ENCODE results near the gene ANKRD1.
"Not testable (repeated sequence)": the region's sequence is repeated elsewhere in the genome, so short reads cannot be mapped to it uniquely, and the experiment has no call there.

ANKRD1 gene

GRCh38 chr10:90920986-90921666, at the start of gene ANKRD1:
ANKRD1 (minus strand) TSS chr10:90921087; CDS start chr10:90921027, 60 bp downstream.
- no peak for DNase-seq (ENCODE audit: low read depth in 2 of 2)

GRCh38 chr10:90969947-90970673, 49.2 kb upstream of the ANKRD1 start:
- no peak for DNase-seq (ENCODE audit: low read depth in 2 of 2)

- no peak for DNase-seq (ENCODE audit: low read depth in 2 of 2)
These were observed 48.2 kb upstream of the ANKRD1 start for GRCh38 chr10:90969121-90969534.

GRCh38 chr10:90968328-90969081, 47.6 kb upstream of the ANKRD1 start:
- DNase-seq (ENCODE audit: low read depth in 2 of 2), result no peak

GRCh38 chr10:90967865-90968264, 47.0 kb upstream of the ANKRD1 start:
- no peak for DNase-seq (ENCODE audit: low read depth in 2 of 2)

- DNase-seq (ENCODE audit: low read depth in 2 of 2), result no peak
These were observed 45.3 kb upstream of the ANKRD1 start for GRCh38 chr10:90966146-90966545.

GRCh38 chr10:90965720-90966119, 44.8 kb upstream of the ANKRD1 start:
- DNase-seq (ENCODE audit: low read depth in 2 of 2), result no peak

GRCh38 chr10:90964781-90965465, 44.0 kb upstream of the ANKRD1 start:
- no peak for DNase-seq (ENCODE audit: low read depth in 2 of 2)

- DNase-seq (ENCODE audit: low read depth in 2 of 2), result no peak
These were observed 42.4 kb upstream of the ANKRD1 start for GRCh38 chr10:90963331-90963730.

- no peak for DNase-seq (ENCODE audit: low read depth in 2 of 2)
These were observed 39.5 kb upstream of the ANKRD1 start for GRCh38 chr10:90960355-90960814.

GRCh38 chr10:90959826-90960225, 38.9 kb upstream of the ANKRD1 start:
- no peak for DNase-seq (ENCODE audit: low read depth in 2 of 2)

GRCh38 chr10:90958781-90959180, 37.9 kb upstream of the ANKRD1 start:
- no peak for DNase-seq (ENCODE audit: low read depth in 2 of 2)

GRCh38 chr10:90947030-90947960, 26.4 kb upstream of the ANKRD1 start:
- DNase-seq (ENCODE audit: low read depth in 2 of 2), result no peak

GRCh38 chr10:90945491-90946070, 24.7 kb upstream of the ANKRD1 start:
- no peak for DNase-seq (ENCODE audit: low read depth in 2 of 2)

GRCh38 chr10:90944749-90945148, 23.9 kb upstream of the ANKRD1 start:
- DNase-seq (ENCODE audit: low read depth in 2 of 2), result no peak

GRCh38 chr10:90942980-90943379, 22.1 kb upstream of the ANKRD1 start:
- not testable (repeated sequence) for DNase-seq (ENCODE audit: low read depth in 2 of 2)

GRCh38 chr10:90939648-90940047, 18.8 kb upstream of the ANKRD1 start:
- no peak for DNase-seq (ENCODE audit: low read depth in 2 of 2)

GRCh38 chr10:90939116-90939515, 18.2 kb upstream of the ANKRD1 start:
- no peak for DNase-seq (ENCODE audit: low read depth in 2 of 2)

- no peak for DNase-seq (ENCODE audit: low read depth in 2 of 2)
These were observed 16.9 kb upstream of the ANKRD1 start for GRCh38 chr10:90937645-90938258.

GRCh38 chr10:90936276-90936659, 15.4 kb upstream of the ANKRD1 start:
- DNase-seq (ENCODE audit: low read depth in 2 of 2), result no peak
